ENCODE measurements around the gene MYH11. TPM values are rescaled to one million over a fixed set of nuclear protein-coding genes. Genes with fewer than 3 reads are reported as not detected.

The MYH11 gene
- total RNA-seq, 1 donor from 2014 or later = 1.9 TPM

DNA sequence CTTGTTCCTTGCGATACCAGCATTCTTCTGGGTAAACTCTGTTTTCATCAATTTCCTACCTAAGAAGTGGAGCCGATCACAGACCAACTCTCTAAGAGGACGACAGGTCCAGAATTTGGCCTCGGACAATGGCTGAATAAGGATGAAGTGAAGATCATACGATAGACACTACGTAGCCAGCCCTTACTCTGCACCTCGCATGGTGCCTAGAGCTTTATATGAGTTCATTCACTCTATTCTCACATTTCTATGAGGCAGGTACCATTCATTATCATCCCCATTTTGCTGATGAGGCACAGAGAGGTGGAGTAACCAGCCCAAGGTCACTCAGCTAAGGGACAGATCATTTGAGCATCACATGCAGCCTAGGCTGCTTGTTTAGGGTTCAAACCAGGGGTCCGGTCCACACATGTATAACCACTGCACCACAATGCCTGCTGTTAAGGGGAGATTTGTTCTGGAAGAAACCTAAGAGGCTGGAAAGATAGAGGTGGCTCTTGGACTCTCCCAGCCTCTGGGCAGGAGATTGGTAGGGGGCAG is 78.6 kb downstream of the MYH11 start:
- Mint-ChIP-seq H3K36me3 (ENCODE audit: unreplicated experiment) (no peaks in the 10 kb centered on the region), H3K4me3 (ENCODE audit: unreplicated experiment) (no peak overlapping the region), H3K27me3 (ENCODE audit: unreplicated experiment) (peaks cover 30% of the 10 kb centered on the region), H3K4me1 (ENCODE audit: unreplicated experiment) (no peaks in the 10 kb centered on the region), H3K9me3 (ENCODE audit: unreplicated experiment) (no peaks in the 10 kb centered on the region), H3K27ac (ENCODE audit: unreplicated experiment) (no peak overlapping the region)
- DNase-seq (ENCODE audit: extremely low spot score, unreplicated experiment) = no peak
- TF ChIP-seq, protein P1, sequence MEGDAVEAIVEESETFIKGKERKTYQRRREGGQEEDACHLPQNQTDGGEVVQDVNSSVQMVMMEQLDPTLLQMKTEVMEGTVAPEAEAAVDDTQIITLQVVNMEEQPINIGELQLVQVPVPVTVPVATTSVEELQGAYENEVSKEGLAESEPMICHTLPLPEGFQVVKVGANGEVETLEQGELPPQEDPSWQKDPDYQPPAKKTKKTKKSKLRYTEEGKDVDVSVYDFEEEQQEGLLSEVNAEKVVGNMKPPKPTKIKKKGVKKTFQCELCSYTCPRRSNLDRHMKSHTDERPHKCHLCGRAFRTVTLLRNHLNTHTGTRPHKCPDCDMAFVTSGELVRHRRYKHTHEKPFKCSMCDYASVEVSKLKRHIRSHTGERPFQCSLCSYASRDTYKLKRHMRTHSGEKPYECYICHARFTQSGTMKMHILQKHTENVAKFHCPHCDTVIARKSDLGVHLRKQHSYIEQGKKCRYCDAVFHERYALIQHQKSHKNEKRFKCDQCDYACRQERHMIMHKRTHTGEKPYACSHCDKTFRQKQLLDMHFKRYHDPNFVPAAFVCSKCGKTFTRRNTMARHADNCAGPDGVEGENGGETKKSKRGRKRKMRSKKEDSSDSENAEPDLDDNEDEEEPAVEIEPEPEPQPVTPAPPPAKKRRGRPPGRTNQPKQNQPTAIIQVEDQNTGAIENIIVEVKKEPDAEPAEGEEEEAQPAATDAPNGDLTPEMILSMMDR (IDR thresholded peaks at IDR 0.05) = no peak

DNA sequence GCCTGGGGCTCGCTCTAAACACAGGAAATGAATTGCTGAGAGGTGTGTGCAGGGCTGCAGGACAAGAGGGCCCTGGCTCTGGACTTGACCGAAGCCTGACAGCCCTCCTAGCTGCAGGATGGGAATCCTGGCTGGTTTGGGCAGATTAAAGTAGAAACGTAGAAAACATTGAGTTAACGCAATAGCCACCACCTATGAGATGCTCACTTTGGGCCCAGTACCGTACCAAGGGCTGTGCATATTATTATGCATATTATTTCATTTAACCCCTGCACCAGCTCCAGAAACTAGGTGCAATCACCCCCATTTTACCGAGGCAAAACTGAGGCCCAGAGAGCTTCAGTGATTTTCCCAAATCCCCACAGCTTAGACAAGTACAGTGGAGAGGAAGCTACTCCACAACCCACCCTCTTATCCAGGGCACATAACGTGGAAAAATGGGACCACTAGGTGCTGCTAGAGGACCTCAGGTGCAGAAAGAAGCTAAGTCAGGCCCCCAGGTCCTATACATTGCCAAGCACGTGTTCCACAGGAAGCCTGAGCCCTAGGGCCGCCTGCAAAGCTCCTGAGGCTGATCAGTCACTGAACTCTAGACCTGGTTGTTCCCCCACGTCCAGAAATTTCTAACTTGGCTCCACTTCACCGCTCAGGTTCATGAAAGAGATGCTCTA is 79.2 kb downstream of the MYH11 start:
- H3K27me3 Mint-ChIP-seq (ENCODE audit: unreplicated experiment) = peaks cover 30% of the 10 kb centered on the region

DNA sequence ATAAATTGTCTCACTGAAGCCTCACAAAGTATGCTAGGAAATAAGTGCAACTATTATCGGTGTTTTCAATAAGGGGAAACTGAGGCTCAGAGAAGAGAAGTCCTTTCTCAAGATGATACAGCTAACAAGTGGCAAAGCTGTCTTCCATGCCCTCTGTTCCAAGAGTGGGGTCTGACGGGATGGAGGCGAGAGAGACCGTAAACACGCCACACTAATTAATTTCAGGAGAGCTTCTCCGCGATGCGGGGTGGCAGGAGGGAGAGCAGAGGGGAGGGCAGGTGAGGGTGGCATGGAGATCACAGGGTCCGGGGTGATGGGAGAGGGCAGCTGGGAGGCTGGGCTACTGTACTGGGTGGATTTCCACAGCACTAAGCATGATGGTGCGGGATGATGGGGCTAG is 80.3 kb downstream of the MYH11 start:
- no peak overlapping the region for H3K4me3 Mint-ChIP-seq (ENCODE audit: unreplicated experiment)
- H3K9me3 Mint-ChIP-seq (ENCODE audit: unreplicated experiment) = no peaks in the 10 kb centered on the region
- peaks cover 31% of the 10 kb centered on the region for H3K27me3 Mint-ChIP-seq (ENCODE audit: unreplicated experiment)
- DNase-seq (ENCODE audit: extremely low spot score, unreplicated experiment) = no peak
- no peaks in the 10 kb centered on the region for H3K4me1 Mint-ChIP-seq (ENCODE audit: unreplicated experiment)
- H3K27ac Mint-ChIP-seq (ENCODE audit: unreplicated experiment) = no peak overlapping the region
- TF ChIP-seq, protein P1 (IDR thresholded peaks at IDR 0.05) = no peak
- H3K36me3 Mint-ChIP-seq (ENCODE audit: unreplicated experiment) = no peaks in the 10 kb centered on the region

More for the DNA sequence above, 79.2 kb downstream of the MYH11 start:
- Mint-ChIP-seq H3K9me3 (ENCODE audit: unreplicated experiment) (no peaks in the 10 kb centered on the region), H3K27ac (ENCODE audit: unreplicated experiment) (no peak overlapping the region), H3K4me3 (ENCODE audit: unreplicated experiment) (no peak overlapping the region), H3K4me1 (ENCODE audit: unreplicated experiment) (no peaks in the 10 kb centered on the region), H3K36me3 (ENCODE audit: unreplicated experiment) (no peaks in the 10 kb centered on the region)
- DNase-seq (ENCODE audit: extremely low spot score, unreplicated experiment) = no peak
- TF ChIP-seq, protein P1 (IDR thresholded peaks at IDR 0.05) = peak; percentile 70

DNA sequence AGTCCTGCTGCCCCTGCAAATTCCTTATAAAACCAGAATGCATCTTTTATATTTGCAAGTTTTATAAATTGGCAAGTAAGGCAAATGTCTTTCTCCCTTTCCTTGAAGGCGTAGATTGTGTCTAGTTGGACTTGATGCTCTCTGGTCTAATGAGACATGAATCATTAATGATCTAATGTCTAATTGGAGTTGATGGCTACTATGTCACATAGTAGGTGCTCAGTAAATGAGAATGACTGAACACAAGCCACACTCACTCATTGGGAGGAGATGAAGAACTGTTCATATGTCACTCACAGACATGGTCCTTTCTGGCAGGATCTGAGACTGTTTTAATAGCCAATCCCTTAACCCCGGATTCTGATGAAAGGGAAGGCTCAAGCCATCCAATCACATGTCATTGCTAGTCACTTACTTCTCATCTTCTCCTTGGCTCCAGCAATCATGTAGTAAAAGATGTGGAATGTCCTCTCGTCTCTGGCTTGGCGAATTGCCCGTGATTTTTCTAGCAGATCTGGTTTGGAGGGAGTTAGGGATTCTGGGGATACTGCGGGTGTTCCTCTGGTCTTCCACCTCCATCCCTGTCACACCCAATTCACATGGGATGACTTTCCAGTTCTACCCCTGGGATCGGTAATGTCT is 81.0 kb downstream of the MYH11 start:
- Mint-ChIP-seq H3K36me3 (ENCODE audit: unreplicated experiment) (no peaks in the 10 kb centered on the region), H3K4me3 (ENCODE audit: unreplicated experiment) (no peak overlapping the region), H3K27me3 (ENCODE audit: unreplicated experiment) (peaks cover 36% of the 10 kb centered on the region), H3K4me1 (ENCODE audit: unreplicated experiment) (no peaks in the 10 kb centered on the region), H3K27ac (ENCODE audit: unreplicated experiment) (no peak overlapping the region), H3K9me3 (ENCODE audit: unreplicated experiment) (no peaks in the 10 kb centered on the region)
- TF ChIP-seq, protein P1 (IDR thresholded peaks at IDR 0.05) = no peak
- DNase-seq (ENCODE audit: extremely low spot score, unreplicated experiment) = no peak

DNA sequence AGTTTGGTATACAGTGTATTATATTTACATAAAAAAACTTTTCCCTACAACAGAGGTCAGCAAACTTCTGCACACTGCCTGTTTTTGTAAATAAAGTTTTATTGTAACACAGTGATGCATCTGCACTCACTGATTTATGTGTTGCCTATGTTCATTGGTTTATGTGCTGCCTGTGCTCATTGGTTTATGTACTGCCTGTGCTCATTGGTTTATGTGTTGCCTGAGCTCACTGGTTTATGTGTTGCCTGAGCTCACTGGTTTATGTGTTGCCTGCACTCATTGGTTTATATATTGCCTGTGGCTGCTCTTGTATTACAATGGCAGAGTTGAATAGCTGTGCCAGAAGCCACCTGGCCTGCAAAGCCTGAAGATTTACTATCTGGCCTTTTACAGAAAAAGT is 81.6 kb downstream of the MYH11 start:
- Mint-ChIP-seq H3K4me3 (ENCODE audit: unreplicated experiment) (no peak overlapping the region), H3K27ac (ENCODE audit: unreplicated experiment) (no peak overlapping the region), H3K4me1 (ENCODE audit: unreplicated experiment) (no peaks in the 10 kb centered on the region), H3K36me3 (ENCODE audit: unreplicated experiment) (no peaks in the 10 kb centered on the region), H3K27me3 (ENCODE audit: unreplicated experiment) (peaks cover 39% of the 10 kb centered on the region), H3K9me3 (ENCODE audit: unreplicated experiment) (no peaks in the 10 kb centered on the region)
- TF ChIP-seq, protein P1 (IDR thresholded peaks at IDR 0.05) = no peak
- no peak for DNase-seq (ENCODE audit: extremely low spot score, unreplicated experiment)
